CD4-positive, alpha-beta T cell treated with Interleukin-17A for 1 hour (primary cell): Measurements from ENCODE around the gene TNFRSF14.

Source experiments
- DNase-seq: peaks from one replicate; pipeline ENCODE4 v3.0.0-alpha.2; 2020

TNFRSF14 gene

GRCh38 chr1:2523891-2524609 lies 32.1 kb upstream of the TNFRSF14 start:
- DNase-seq = peak; percentile 70

- no peak for DNase-seq
These were observed 30.6 kb upstream of the TNFRSF14 start for GRCh38 chr1:2525572-2525919.

GRCh38 chr1:2525920-2526823 lies 30.0 kb upstream of the TNFRSF14 start, which contains the start of gene PANK4:
TSS of gene PANK4 (minus strand) at chr1:2526596. CDS start at chr1:2526587, 9 bp downstream.
- DNase-seq = peak; percentile 88

GRCh38 chr1:2526824-2527555 lies 29.2 kb upstream of the TNFRSF14 start:
- DNase-seq = no peak

- no peak for DNase-seq
These were observed 28.7 kb upstream of the TNFRSF14 start for GRCh38 chr1:2527556-2527860.

- no peak for DNase-seq
These were observed 28.2 kb upstream of the TNFRSF14 start for GRCh38 chr1:2528016-2528415.

- DNase-seq = no peak
These were observed 27.6 kb upstream of the TNFRSF14 start for GRCh38 chr1:2528611-2528965.

- DNase-seq = peak; percentile 65
These were observed 27.0 kb upstream of the TNFRSF14 start for GRCh38 chr1:2528966-2529783.

GRCh38 chr1:2529784-2530512 lies 26.2 kb upstream of the TNFRSF14 start, which contains the start of gene HES5:
TSS of gene HES5 (minus strand) at chr1:2530263. CDS start at chr1:2530164, 99 bp downstream.
- DNase-seq = no peak

GRCh38 chr1:2530513-2531361 lies 25.4 kb upstream of the TNFRSF14 start:
- DNase-seq = no peak

- no peak for DNase-seq
These were observed 23.5 kb upstream of the TNFRSF14 start for GRCh38 chr1:2532485-2533160.

- no peak for DNase-seq
These were observed 22.8 kb upstream of the TNFRSF14 start for GRCh38 chr1:2533365-2533764.

GRCh38 chr1:2534315-2534686 lies 21.9 kb upstream of the TNFRSF14 start:
- DNase-seq = no peak

- no peak for DNase-seq
These were observed 21.3 kb upstream of the TNFRSF14 start for GRCh38 chr1:2534687-2535441.

- DNase-seq = no peak
These were observed 20.7 kb upstream of the TNFRSF14 start for GRCh38 chr1:2535455-2535854.

- no peak for DNase-seq
These were observed 20.2 kb upstream of the TNFRSF14 start for GRCh38 chr1:2535981-2536380.

GRCh38 chr1:2537784-2538115 lies 18.4 kb upstream of the TNFRSF14 start:
- no peak for DNase-seq

- DNase-seq = no peak
These were observed 17.8 kb upstream of the TNFRSF14 start for GRCh38 chr1:2538376-2538775.

- no peak for DNase-seq
These were observed 17.3 kb upstream of the TNFRSF14 start for GRCh38 chr1:2538872-2539271.
